Hematopoietic multipotent progenitor cell treated with erythropoietin and hydrocortisone succinate and interleukin-3 and kit ligand, for 17 days (in vitro differentiated cells): ENCODE results near the gene GRIP1.

Experiments
- DNase-seq: peaks from one replicate; pipeline ENCODE4 v3.0.0-alpha.2; 2015; ENCODE audit warnings: low spot score

GRIP1 gene

DNA sequence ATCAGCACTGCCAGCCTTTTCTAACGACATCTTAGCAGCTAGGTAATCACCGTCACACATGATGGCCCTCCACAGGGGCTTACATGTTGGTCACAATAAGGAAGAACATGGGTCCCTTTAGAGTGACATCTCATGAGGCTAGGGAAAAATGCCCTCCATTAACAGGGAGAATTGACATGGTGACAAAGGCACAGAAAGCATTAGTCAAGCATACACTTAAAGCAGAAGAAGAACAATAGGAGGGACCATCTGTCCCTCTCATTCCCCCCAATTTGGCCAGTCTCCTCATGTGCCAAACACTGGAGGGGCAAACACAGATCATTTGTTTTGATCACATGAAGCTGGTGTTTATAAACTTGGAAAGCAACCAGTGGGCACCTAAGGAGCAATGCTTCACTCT, 78.0 kb downstream of the GRIP1 start:
- DNase-seq: no peak

DNA sequence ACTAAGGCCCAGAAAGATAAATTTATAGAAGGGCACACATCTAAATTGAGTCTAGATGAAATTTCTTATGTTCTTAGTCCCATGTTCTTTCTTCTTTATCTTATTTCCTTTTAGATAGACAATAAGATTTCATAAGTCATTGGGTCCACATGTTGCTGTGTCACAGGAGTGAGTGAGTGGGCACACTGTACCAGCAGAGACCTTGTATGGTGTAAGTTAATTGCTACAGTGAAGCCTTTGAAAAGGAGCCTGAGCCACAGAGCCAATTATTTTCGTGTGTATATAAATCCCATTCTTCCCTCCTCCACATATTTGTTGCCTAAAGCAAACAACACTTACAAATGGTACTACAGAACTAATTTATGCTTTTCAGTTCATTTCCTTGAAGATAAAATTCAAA, 79.1 kb downstream of the GRIP1 start:
- DNase-seq: no peak

DNA sequence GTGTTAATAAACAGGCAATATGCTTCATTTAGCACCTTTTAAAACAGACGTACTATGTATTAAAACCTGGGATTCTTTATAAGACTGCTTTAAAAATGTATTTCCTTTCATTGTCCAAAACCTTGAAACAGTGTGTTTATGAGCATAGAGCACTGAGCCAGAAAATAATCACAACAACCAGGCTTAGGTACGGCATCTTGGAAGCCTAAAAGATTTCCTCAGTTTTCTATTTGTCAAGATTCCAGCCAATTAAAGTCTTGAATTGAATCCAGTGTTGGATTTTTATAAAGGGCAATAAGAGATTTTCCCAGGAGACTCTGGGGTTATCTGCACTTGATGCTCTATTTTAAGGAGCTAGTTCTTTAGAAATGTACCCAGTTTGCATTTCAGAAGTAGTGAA, 80.3 kb downstream of the GRIP1 start:
- no peak for DNase-seq

DNA sequence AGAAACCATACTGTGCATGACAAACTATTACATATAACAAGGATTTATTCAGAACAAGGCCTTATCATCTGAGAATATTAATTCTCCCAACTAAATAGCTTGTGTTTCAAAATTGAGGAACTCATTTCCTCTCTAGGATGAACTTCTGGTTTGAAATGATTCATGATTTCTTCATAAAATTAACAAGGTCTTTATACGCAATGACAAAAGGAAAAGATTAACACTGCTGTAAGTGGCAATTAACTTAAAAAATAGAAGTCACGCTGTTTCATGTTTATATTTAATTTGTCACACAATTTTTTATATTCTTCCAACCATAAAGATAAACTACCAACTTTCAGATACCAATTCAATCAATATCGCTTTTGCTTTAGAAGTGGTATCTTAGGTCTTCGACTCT, 80.8 kb downstream of the GRIP1 start:
- DNase-seq: no peak

DNA sequence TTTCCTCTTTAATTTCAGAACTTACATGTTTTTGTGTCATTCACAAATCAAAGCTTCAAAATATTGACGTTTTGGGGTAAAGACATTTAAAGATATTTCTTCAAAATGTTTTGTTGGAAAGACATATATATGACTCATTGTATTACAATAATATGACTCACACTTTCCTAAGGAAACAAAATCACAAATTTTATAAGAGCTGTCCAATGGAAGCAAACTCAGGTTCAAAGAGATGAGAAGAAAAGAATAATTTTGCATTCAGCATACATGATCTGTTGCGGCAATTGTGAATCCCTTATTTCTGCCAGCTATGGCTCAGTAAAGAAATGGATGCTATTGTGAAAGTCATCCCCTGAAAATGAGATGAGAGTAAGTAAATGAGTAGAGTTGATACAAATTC, 82.7 kb downstream of the GRIP1 start:
- DNase-seq: no peak

DNA sequence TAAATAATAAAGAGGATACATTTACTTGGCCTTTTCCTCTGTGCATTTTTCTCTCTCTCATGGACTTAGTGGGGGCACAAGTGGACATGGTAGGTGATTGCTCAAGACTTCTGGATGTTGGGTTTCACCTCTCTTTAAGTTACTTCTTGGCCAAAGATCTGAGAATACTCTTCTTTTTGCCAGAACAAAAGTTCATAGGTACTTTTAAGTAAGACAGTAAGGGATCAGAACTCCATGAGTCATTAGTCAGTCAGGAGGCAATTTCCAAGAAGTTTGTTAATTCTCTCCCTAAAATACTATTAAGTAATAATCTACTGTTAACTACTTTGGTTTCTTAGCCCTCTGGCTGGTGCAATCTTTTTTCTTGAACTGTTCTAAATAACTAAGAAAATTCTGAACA, 84.2 kb downstream of the GRIP1 start:
- no peak for DNase-seq

DNA sequence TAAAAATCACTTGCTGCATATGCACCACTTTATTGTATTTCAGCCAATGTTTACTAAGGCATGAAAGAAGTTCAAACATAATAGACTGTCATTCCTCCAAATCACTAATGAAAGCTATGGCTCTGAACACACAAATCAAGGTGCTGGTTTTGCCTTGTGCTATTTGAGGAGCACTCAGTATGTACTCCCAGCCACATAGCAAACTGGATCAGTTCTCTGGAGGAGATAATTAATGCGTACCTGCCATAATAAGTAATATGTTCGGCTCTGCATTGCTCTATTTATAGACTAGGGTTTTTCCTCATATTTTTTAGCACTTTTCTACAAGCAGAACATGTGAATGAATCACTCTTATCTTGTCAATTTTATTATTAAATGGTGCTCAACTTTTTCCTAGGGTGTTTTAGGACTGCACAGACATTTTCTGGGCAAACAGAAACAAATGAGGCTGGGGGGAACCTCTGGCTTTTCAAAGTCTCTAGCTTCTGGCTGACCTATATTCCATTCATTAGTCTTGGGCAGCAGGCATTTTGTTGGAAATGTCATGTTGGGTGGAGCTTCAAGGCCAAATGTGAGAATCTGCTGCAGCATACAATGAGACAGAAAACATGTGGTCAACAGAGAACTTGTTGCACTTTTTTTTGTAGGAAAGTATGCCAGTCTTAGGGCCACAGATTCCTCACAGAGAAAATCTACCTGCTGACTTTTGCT, 88.4 kb downstream of the GRIP1 start:
- no peak for DNase-seq

DNA sequence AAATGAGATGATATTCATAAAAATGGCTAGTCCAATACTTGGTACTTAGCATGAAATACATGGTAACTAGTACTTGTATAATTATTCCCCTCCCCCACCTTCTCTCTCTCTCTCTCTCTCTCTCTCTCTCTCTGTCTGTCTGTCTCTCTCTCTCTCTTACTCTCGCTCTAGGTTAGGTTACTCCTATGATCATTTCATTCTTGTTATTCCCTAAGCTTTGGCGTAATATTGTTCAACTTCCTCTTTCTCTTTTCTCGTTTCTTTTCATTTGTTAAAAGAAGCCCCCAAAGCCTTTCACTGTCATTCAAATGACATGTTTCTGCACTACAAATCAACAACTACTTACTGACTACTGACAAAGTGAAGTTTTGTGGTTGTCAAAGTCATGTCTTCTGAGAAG, 89.8 kb downstream of the GRIP1 start:
- no peak for DNase-seq

DNA sequence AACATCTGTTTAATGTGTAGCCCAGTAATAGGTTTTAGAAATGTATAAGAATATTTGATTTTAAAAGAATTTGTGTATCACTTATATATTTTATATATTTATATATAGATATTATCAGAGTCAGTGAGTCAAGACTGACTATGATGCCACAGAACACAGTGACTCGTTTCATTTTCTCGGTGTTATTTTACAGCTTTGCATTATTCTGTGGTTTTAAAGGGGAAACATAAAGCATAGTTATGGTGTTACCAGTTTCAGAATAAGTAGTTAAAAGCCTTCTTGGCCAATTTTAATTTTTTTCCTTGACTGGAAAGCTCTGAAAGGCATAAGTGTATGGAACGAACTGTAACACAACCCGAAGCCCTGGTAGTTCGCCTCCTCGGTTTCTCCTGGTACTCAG, 91.0 kb downstream of the GRIP1 start:
- DNase-seq: no peak

DNA sequence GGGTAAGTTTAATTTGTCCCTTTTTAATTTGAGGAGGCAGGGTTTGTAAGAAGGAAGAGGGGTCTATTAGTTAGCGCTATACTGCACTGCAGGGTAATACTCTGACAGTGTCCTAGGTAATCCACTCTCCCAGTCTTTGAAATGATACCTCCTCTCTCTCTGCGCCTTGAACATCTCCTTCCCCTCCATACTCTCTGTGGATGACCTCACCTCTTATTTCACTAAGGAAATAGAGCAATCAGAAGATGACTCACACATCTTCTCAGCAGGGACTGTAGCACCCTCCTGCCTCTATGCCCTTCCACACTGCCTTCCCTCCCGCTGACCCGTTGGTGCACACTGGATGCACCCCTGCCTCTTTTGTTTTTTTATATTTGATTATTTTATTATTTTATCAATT, 94.2 kb downstream of the GRIP1 start:
- no peak for DNase-seq

DNA sequence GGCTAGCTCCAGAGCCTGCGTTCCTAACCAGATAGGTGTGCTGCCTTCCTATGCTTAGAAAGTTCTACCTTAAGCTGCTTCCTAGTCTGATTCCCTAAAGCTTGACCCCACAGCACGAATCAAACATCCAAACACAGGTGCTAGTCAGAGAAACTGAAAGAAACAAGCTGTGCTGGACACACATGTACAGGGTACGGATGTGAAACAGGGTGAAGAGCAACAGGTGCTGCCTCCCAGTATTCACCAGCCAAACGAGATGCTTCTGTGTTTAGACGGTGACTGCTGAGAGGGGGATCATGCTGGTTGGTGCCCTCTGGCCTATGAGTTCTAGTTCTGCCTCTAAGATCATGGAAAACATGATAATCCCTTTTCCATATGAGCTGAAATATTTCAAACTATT, 105.3 kb downstream of the GRIP1 start:
- no peak for DNase-seq

DNA sequence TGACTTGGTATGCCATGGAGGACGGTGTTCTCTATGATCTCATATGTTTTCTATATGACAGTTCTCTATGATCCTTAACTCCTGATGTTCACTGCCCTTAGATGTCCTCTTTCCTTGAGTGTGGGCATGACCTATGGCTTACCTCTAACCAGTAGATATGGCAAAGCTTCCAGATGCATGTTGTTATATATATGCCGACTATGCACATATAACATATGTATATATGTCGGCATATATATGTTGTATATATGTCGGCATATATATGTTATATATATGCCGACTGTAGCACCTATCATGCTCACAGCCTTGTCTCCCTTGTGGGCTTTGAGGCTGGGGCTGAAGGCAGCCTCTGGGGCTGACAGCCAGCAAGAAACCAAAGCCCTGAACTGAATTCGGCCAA, 106.0 kb downstream of the GRIP1 start:
- no peak for DNase-seq

DNA sequence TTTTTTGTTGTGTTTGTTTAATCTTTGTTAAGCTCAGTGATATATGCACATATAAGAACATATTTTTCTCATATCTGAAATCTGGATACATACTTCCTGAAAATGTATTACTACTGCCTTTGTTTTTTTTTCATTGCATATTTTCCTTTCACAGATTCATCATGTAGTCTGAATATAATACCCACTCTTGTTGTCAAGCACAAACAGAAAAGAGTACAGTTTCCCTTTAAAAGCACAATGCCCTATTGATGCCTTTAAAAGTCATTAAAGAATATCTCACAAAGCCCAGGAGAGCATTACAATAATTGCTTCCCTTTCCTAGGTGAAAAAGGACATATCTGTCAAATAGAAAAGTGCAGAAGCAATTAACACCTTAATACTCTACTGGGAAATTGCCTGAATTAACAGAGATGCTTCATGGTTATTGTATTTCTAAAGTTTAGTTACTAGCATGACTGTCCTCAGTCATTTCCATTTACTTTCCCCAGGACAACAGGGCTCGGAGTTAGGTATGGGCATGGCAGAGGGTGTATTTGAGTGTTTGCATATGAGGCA, 107.4 kb downstream of the GRIP1 start:
- DNase-seq: no peak

DNA sequence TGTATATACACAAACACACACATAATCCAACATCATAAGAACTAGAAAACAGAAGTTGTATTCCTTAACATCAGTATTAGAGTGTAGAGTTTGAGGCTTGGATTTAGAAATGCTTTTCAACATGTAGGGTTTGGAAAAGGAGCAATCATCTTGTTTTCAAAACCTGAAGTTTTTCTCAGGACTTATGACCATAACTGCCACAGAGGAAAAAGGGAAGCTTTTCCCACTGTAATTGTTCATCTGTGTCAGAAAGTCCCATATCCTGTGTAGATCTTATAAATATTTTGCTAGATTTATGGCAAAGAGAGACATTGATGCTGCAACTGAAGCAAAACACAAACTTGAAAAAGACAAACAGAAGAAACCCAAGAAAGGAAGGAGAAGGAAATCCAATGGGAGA, 115.7 kb downstream of the GRIP1 start:
- DNase-seq: no peak

DNA sequence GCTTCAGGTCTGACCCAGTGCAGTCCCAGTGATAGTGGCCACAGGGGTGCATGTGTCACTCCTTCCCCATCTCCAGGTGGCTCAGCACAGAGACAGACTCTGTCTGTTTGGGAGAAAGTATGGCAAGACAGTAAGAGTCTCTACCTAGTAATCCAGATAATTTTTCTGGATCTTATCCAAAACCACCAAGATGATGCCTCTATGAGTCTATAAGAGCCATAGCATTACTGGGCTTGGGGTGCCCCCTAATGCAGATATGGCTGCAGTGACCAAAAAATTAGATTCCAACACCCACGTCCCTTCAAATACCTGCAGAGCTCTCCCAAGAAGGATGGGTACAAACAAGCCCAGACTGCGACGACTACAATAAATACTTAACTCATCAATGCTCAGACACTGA, 123.8 kb downstream of the GRIP1 start:
- DNase-seq: no peak

DNA sequence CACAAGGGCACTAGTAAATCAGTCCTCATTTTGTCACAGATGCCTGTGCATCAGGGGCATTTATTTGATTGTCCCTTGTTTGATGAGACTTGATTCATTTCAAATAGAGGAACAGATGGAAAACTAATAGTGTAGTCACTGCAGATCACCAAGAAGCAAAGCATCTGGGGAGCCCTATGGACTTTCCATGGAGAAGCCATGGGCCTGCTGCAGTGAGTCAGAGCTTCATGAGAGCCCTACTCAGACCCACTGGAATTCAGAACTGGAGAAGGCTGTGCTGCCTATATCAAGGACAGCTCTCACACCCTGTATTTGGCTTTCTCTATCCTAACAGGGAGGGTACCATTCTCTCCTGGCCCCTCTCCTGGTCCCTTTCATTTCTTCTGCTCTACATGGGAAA, 126.2 kb downstream of the GRIP1 start:
- DNase-seq: no peak

DNA sequence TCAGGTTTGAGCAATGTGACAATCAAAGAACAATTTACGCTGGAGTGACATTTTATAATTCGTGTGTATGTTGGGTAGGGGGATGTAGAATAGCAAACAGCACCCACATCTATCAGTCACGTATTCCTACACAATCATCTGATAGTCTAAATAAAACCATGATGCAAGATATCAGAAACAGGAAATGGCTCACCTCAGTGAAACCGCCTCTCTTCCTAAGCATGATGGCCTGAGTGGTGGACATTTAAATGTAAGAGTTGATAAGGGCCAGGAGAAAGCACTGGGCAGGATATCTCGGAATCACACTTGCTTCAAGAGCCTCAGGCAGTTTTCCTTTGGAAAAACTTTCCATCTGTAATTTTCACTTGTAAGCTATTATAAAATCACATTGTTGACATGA, 128.2 kb downstream of the GRIP1 start:
- no peak for DNase-seq

DNA sequence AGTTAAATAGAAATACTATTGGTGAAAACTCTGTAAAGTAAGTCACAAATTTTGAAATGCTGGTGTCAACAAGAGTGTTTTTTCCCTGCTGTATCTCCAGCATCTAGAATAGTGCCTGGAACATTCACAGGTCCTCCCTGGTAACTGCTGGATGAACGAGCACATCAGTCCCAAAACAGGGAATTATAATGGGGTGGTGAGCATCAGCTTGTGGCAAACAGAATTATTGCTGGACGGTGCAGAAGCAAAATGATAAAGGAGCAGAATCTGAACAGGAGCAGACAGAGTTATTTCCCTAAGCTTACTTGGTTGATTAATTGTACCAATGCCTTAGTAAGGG, 129.9 kb downstream of the GRIP1 start:
- no peak for DNase-seq

DNA sequence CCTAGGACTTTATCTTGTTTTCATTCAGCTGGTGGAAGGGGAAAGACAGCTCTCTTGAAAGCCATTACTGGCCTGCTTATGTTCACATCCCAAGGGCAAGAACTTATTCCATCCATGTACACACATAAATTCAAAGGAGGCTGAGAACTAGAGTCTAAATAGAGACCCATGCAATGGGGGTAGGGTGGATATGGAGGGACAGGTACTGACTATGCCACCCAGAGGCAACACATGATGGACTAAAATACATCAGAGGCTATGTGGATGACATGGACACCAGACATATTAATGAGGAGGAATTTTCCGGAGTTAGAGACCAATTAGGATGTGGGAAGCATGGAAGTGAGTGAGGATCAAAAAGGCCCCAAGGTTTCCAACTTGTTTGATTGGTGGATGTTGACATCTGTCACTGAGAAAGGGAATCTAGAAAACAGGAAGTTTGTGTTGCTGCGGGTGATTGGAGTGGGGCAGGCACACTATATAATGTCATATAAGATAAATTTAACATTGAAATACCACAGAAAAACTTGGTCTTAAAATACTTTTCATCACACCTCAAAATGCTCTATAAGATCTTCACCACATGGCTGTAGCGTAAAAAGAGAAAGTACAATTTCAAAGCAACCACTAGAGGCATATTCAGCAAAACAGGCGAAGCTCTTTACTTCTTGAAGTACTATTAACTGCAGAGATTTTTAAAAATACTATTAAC, 130.4 kb downstream of the GRIP1 start:
- no peak for DNase-seq

DNA sequence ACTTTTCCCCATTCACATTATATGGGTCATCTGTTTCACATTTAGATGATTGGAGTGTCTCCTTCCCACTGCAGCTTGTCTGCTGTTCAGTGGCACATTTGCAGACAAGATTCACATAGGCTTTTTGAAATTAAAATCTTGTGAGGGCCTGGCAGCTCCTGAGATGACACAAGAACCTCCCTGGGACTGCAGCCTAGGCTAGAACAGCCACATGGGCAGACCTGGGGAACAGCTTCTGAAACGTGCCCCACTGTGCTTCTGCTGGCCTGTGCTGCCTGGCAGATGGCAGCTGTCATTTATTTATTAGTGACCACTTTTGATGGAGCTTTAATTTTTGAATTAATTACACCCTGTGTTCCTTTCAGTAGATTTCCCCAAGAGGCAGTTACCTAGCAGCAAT, 137.4 kb downstream of the GRIP1 start:
- DNase-seq: no peak

DNA sequence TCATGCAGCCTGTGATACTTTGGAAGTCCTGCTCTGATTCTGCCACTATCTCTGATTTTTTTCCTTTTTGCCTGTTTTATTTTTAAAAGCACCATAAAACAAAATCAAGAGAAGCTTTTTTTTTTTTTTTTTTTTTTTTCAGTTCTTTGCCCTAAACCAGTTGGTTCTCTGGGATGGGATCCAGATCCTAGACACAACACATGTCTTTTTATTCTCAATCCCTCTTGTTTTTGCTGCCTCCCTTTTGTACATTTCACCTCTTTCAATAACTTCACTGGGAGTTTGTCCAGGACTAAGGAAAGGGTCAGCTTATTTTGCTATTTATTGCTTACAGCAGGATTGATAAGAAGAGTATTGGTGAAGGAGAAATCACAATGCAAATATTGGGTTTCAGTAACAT, 139.4 kb downstream of the GRIP1 start:
- DNase-seq: no peak

DNA sequence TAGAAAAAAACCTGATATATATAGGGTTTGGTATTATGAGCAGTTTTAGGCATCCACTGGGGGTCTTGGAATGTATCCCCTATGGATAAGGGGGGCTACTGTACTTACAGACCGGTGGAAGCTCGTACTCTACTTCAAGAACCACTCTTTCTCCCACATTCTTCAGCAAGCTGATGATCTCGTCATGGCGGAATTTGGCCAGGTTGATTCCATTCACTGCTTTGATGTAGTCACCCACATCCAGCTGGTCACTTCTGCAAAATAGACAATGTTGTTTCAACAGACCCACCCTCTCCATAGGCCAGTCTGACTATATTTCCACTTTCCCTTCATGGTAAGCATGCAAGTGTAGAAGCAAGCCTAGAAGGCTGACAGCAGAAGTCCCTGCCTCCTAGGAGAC, 139.9 kb downstream of the GRIP1 start:
- no peak for DNase-seq

DNA sequence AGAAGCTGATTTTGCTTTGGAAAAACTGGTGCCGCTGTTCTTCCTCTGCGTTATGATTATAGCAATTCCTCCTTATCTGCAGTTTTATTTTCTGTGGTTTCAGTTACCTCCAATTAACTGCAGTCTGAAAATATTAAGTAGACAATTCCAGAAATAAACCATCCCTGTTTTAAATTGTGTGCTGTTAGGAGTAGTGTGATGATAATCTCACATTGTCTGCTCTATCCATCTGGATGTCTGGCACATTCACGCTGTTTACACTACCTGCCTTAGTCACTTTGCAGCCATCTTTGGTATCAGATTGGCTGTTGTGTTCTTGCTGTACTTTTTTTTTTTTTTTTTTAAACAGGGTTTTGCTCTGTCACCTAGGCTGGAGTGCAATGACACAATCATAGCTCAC, 141.0 kb downstream of the GRIP1 start:
- DNase-seq: no peak

DNA sequence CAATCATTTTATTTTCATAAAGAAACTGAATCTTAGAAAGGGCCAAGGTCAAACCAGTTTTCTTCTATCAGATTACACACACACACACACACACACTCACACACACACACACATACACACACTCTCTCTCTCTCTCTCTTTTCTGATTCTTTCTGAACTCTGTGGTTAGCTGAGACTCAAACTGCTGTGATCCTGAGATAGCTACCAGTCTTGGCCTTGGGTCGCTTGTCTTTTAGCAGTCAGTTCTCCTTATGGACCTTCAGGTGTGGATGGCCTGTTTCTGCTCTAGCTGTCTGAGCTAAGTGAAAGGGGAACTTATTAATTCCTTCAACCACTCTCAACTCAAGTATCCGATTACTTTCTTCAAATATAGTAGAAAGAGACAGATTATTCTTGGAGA, 145.1 kb downstream of the GRIP1 start:
- no peak for DNase-seq
